Cerebellar nuclear complex (tissue), 1 donor: Measurements from ENCODE around the gene TOMM20L.

Source experiments
- DNase-seq, 2 experiments: peaks; one replicate each; lab custom pipeline; 2025; lab: John Stamatoyannopoulos, UW

The TOMM20L gene

DNA sequence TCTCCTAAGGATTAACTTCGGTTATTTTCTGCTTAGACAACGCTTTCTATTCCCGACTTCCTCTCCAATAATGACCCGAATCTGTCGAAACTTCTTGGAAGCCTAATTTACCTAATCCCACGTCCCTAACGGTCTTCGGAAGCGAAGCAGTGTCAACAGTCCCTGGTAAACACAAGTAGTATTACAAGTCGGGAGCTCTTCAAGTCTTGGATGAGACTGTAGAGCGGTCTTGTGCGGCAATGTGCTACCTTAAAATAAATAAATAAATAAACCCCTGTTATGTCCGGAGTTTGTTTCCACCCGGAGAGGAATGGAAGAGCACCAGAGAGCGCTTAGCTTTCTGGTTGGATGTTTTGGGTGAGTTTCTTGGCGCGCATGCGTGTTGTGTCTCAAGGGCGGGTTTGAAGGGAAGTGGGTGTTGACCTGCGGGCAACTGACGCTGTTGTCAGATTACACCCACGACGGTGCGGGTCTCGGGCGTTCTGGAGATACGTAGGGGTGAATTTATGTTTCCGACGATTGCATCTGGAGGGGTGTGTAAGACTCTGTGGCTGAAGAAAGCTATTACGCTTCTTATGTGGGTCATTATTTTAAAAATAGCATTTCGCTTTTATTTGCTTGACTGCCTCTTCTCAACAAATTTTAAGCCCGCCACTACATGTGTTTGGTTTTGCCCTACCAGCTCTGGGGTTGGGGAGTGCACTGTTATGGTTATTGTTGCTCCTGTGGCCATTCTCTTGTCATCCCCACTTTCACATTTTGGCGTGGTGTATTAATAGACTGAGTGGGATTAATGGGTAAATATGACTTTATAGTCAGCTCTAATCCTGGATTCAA, 31.8 kb downstream of the TOMM20L start, which contains the start of the genes KIAA0586 and TIMM9:
TSS of gene KIAA0586 (plus strand) at position 439 of the 837 bp plus-strand sequence. CDS start 546 bp downstream, outside the sequence.
TSS of gene TIMM9 (minus strand) at position 251 of the 837 bp plus-strand sequence. CDS start 15,586 bp downstream, outside the sequence.
- DNase-seq: peak; percentile 20 to 78

DNA sequence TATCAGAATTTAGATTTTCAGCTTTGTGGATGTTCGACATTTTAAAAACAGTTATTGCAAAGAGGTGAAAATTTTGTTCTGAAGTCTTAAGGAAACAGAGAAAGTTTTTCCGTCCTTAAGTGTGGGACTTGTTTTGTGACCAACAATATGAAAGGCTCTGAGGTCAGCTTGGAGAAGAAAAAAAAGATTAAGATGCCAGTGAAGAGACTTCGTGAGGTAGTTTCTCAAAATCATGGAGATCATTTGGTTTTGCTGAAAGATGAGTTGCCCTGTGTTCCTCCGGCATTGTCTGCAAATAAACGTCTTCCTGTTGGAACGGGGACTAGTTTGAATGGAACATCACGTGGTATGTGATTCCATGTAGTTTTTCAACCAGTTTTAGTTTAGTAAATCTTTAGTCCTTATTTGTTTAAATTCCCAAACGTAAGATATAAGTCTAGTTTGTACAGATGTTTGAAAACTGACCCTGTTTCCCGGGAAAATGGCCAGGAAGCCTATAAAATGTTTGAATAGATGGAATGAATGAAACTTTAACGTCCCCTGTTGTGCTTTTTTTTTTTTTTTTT, 32.5 kb downstream of the TOMM20L start:
- DNase-seq: peak in 1 of 2 experiments; percentile 1

DNA sequence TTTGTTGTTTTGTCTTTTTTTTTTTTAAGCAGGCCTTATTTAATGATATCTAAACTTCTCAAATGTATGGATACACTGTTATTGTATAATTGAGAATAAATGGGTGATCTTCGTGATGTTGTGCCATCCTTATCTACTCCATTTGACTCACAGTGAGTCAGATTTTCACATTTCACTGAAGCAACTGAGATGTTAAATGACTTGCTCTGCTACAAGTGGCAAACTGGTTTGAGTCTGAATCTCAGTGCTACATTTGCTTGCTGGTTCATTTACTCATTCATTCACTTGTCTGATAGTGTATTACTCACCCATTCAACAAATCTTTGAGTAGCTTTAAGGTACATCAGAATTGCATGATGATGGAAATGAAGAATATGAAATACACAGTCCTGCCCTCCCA, 34.4 kb downstream of the TOMM20L start:
- no peak for DNase-seq

- no peak for DNase-seq
Measured at GRCh38 chr14:58439476-58439875, 43.7 kb downstream of the TOMM20L start.

- DNase-seq: no peak
Measured at GRCh38 chr14:58444627-58445026, 48.9 kb downstream of the TOMM20L start.

DNA sequence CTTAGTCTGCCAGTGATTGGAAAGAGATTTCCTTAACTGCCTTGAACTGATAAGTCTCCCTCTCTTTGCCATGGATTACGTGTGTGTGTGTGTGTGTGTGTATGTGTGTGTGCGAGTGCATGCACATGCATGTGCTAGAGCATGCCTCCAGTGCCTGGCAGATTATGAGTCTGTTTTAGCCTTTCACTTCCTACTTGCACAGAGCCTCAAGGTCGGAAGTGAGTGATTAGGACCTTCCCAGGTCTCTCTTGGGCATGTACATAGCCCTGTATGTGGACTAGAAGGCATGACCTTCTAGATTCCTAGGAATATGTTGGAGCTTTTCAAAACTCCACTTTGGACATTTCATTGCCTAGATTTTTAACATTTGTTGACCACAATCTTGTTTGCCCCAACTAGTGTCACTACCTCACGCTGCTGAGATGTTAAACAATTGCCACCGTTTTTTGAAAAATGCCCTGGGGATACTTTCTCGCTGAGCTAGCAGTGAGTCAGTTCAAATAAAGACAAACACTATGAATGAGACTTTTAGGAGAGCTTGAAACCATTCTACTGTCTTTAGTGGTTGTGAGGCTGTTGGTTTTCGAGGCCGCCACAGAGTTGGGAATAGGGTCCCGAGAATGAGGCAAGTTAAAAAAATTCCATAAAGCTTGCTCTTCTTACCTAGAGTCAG, 60.0 kb downstream of the TOMM20L start:
- no peak for DNase-seq
